Fibroblast of mammary gland (primary cell): Measurements from ENCODE around the gene SH3GL2.

Source experiments
- DNase-seq: peaks from one replicate; pipeline ENCODE4 v3.0.0-alpha.2; 2010; ENCODE audit warnings: low read depth
- H3K4me3 ChIP-seq: 2 replicates; pipeline ENCODE4 v1.5.1; 2011; ENCODE audit warnings: low read depth, mild to moderate bottlenecking, low read length, moderate library complexity; ENCODE audit not compliant: control insufficient read depth
- TF ChIP-seq, protein P1 (sequence below): conservative IDR thresholded peaks from 2 replicates; pipeline ENCODE4 v1.5.1; 2011; ENCODE audit warnings: low read depth, low read length, inconsistent platforms; ENCODE audit not compliant: control insufficient read depth, insufficient read depth

SH3GL2 gene

DNA sequence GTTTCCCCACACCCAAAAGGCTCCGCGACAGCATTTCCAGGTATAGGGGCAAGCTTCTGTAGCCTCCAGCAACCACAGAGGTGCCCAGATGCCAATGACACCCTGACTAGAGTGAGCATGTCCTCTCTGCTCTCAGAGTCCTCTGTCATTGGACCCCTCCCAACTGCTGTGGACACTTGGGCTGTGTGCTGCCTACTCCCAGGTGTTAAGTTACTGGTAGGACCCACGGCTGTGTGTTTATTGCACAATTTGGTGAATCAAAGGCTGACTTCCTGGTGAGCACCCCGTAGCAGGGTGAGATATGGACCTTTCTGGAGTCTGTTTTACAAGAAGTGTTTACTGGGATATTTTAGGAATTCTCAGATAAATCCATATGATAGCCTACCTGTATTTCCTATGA lies 36.0 kb downstream of the SH3GL2 start:
- no peak overlapping the region for H3K4me3 ChIP-seq
- TF ChIP-seq, protein P1, sequence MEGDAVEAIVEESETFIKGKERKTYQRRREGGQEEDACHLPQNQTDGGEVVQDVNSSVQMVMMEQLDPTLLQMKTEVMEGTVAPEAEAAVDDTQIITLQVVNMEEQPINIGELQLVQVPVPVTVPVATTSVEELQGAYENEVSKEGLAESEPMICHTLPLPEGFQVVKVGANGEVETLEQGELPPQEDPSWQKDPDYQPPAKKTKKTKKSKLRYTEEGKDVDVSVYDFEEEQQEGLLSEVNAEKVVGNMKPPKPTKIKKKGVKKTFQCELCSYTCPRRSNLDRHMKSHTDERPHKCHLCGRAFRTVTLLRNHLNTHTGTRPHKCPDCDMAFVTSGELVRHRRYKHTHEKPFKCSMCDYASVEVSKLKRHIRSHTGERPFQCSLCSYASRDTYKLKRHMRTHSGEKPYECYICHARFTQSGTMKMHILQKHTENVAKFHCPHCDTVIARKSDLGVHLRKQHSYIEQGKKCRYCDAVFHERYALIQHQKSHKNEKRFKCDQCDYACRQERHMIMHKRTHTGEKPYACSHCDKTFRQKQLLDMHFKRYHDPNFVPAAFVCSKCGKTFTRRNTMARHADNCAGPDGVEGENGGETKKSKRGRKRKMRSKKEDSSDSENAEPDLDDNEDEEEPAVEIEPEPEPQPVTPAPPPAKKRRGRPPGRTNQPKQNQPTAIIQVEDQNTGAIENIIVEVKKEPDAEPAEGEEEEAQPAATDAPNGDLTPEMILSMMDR, result no peak
- DNase-seq, result peak; percentile 4

DNA sequence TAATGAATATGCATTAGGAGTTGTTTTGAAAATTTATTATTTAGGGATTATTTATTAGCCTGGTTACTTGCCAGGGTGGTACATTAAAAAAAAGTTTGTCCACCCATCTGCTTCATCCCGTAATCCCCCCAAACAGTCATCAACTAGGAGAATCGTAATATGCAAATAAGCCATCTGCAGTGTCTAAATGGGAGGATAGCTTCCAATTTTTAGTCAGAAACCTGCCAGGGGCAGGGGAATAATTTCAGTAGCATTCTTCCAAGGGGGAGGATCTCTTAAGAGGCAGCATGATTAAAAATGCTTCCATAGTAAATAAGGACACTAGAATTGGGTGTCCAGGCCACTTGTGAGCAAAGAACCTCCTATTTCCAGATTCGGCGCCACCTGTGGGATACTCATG lies 43.3 kb downstream of the SH3GL2 start:
- DNase-seq, result no peak
- no peak overlapping the region for H3K4me3 ChIP-seq
- TF ChIP-seq, protein P1, result no peak

DNA sequence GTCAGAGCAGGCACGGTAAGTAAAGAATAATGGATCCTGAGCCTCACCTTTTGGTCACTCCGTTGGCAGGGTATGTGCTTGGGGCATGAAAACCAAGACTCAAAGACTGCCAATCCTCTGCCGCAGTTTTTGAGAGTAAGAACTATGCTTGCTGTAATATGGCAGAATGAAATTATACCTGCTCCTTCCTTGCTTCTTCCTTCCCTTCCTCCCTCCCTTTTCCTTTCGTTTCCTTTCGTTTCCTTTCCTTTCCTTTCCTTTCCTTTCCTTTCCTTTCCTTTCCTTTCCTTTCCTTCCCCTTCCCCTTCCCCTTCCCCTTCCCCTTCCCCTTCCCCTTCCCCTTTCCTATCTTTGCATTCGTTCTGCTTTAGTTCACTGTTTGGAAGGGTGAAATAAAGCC lies 43.9 kb downstream of the SH3GL2 start:
- no peak for DNase-seq

DNA sequence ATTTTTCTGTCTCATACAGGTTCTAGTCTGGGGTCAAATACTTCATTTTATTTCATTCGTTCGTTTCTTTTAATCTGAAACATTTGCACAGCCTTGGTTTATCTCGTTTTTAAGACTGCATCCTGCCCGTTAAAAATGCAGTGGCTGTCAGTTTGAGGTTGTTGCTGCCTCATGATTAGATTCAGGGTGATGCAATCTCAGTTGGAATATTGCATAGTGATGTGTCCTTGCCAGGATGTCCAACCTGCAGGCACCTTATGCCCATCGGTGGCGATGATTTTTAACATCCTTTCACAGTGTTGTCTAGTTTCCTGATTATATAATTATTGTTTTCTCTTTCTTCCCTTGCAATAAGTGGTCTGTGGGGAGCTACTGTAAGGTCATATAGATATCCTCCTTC lies 45.1 kb downstream of the SH3GL2 start:
- H3K4me3 ChIP-seq, result no peak overlapping the region
- TF ChIP-seq, protein P1, result no peak
- DNase-seq, result no peak

More for the DNA sequence above, 43.9 kb downstream of the SH3GL2 start:
- TF ChIP-seq, protein P1, result no peak
- no peak overlapping the region for H3K4me3 ChIP-seq

DNA sequence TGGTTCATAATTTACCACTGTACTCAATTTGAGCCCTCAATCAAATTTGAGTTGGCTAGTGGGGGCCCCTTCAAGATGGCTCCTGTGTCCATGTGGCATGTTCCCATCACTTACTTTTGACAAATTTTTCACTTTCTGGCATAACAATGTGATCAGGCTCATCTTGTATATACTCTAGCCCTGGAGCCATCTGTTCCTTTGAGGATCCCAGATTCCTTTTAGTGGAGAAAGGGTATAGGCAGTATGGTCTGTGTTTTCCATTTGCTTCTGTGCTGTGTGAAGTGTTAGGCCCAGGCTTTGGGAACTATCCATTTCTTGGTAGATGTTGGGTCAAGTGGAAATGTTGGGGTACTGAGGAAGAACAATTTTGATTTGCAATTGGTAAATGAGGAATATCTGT lies 45.7 kb downstream of the SH3GL2 start:
- TF ChIP-seq, protein P1, result no peak
- DNase-seq, result no peak
- no peak overlapping the region for H3K4me3 ChIP-seq

DNA sequence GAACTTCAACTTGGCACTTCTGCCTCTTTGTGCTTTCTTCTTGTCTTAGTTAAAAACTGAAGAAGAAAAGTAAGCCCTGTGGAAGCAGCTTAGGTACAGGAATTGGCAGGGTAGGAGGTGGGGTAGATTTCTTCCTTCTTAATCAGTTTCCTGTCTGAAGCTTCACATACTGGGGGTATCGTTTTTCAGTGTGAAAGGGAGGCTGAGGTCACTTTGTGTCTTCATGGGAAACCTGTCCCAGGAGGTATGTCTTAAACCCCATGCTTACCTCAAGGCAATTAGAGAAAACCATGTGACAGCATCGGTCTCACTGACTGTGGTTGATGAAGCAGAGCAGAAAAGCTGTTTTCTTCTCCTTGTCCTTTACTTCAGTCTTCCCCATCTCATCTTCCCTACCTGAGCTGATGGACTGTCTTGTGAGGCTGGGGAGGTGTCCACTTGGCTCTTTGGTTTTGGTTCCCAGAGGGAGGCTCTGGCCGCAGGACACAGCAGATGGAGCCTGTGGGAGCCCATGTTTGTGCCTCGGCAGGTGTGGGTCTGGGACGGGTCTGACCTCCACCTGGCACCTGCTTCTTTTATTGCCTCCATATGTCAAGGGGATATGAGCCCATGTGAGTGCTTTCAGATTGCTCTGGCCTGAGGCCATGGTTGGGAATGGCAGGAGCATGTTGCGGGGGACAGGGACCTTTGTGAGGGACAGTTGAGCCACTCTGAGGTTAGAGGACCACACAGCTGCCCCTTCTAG lies 47.0 kb downstream of the SH3GL2 start:
- DNase-seq, result no peak
- TF ChIP-seq, protein P1, result no peak
- H3K4me3 ChIP-seq, result no peak overlapping the region
